Measurements from ENCODE around the gene PCDHGA5.
"Not testable (repeated sequence)": the region's sequence is repeated elsewhere in the genome, so short reads cannot be mapped to it uniquely, and the experiment has no call there.

Gene PCDHGA5

DNA sequence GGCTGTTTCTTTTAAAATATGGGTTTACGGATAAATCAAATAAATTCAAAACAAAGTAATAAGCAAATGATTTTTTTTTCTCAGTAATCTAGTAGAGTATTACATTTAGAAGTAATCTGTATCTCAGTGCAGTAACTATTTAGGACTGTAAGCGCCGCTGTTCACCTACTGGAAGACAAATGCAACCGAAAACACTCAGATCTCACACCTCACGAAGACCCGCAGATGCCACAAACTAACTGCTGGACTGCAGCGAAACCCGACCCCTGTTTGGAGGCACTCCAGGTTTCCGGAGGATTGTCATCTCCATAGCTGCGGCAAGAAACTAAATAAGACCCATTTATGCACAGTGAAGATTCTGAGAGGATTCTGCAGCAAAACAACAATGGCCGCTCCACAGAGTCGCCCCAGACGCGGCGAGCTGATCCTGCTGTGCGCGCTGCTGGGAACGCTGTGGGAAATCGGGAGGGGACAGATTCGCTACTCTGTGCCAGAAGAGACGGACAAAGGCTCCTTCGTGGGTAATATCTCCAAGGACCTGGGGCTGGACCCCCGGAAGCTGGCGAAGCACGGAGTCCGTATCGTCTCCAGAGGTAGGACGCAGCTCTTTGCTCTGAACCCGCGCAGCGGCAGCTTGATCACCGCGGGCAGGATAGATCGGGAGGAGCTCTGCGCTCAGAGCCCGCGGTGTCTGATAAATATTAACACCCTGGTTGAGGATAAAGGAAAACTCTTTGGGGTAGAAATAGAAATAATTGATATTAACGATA lies 28.7 kb downstream of the PCDHGA5 start, which contains the start of gene PCDHGA8:
Gene PCDHGA8, plus strand, starts transcription at position 205 of the 770 bp plus-strand sequence. Its CDS starts 181 bp downstream, at position 386.
- TF ChIP-seq TAF1 (IDR thresholded peaks at IDR 0.05; ENCODE audit: borderline replicate concordance, insufficient read depth, low read length) (no peak), SIN3A (IDR thresholded peaks at IDR 0.05; ENCODE audit: borderline replicate concordance, insufficient read depth, low read length) (no peak), FOXP2 (optimal IDR thresholded peaks at IDR 0.05; ENCODE audit: borderline replicate concordance, extremely low read depth, extremely low read length, insufficient read depth) (no peak), POLR2AphosphoS5 (IDR thresholded peaks at IDR 0.05; ENCODE audit: low read depth, low read length) (no peak)
- TF ChIP-seq, protein P1, sequence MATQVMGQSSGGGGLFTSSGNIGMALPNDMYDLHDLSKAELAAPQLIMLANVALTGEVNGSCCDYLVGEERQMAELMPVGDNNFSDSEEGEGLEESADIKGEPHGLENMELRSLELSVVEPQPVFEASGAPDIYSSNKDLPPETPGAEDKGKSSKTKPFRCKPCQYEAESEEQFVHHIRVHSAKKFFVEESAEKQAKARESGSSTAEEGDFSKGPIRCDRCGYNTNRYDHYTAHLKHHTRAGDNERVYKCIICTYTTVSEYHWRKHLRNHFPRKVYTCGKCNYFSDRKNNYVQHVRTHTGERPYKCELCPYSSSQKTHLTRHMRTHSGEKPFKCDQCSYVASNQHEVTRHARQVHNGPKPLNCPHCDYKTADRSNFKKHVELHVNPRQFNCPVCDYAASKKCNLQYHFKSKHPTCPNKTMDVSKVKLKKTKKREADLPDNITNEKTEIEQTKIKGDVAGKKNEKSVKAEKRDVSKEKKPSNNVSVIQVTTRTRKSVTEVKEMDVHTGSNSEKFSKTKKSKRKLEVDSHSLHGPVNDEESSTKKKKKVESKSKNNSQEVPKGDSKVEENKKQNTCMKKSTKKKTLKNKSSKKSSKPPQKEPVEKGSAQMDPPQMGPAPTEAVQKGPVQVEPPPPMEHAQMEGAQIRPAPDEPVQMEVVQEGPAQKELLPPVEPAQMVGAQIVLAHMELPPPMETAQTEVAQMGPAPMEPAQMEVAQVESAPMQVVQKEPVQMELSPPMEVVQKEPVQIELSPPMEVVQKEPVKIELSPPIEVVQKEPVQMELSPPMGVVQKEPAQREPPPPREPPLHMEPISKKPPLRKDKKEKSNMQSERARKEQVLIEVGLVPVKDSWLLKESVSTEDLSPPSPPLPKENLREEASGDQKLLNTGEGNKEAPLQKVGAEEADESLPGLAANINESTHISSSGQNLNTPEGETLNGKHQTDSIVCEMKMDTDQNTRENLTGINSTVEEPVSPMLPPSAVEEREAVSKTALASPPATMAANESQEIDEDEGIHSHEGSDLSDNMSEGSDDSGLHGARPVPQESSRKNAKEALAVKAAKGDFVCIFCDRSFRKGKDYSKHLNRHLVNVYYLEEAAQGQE (IDR thresholded peaks at IDR 0.05; ENCODE audit: insufficient read depth in 1 of 2, low read depth in 2 of 2, low read length in 2 of 2) = no peak

DNA sequence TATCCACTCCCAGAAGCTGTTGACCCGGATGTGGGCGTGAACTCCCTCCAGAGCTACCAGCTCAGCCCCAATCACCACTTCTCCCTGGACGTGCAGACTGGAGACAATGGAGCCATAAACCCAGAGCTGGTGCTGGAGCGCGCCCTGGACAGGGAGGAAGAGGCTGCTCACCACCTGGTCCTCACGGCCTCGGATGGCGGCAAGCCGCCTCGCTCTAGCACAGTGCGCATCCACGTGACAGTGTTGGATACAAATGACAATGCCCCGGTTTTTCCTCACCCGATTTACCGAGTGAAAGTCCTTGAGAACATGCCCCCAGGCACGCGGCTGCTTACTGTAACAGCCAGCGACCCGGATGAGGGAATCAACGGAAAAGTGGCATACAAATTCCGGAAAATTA lies 29.3 kb downstream of the PCDHGA5 start:
- no peak for TF ChIP-seq TAF1 (IDR thresholded peaks at IDR 0.05; ENCODE audit: borderline replicate concordance, insufficient read depth, low read length)
- TF ChIP-seq, protein P1 (IDR thresholded peaks at IDR 0.05; ENCODE audit: insufficient read depth in 1 of 2, low read depth in 2 of 2, low read length in 2 of 2) = no peak

DNA sequence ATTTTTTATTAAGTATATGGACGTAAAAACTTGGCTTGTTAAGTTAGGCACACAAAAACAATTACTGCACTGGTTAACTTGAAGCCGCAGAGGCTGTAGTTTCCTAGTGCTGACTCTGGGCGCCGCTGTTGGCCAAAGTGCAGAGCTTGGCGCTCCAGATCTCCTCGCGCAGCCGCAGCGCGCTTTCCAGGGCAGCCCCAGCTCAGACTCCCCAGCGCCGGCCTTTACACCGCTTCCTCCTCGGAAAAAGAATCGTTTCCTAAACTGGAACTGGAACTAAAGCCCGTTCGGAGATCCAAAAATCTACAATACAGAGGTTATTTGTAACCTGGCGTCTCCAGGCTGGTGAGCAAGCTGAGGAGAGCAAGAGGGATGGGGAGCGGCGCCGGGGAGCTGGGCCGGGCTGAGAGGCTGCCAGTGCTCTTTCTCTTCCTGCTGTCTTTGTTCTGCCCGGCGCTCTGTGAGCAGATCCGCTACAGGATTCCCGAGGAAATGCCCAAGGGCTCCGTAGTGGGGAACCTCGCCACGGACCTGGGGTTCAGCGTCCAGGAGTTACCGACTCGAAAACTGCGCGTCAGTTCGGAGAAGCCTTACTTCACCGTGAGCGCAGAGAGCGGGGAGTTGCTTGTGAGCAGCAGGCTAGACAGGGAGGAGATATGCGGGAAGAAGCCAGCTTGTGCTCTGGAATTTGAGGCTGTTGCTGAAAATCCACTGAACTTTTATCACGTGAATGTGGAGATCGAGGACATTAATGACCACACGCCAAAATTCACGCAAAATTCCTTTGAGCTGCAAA lies 34.0 kb downstream of the PCDHGA5 start, which contains the start of gene PCDHGB5:
Gene PCDHGB5, plus strand, starts transcription at position 192 of the 796 bp plus-strand sequence. Its CDS starts 181 bp downstream, at position 373.
- not testable (repeated sequence) for TF ChIP-seq SIN3A (IDR thresholded peaks at IDR 0.05; ENCODE audit: borderline replicate concordance, insufficient read depth, low read length); FOXP2 (optimal IDR thresholded peaks at IDR 0.05; ENCODE audit: borderline replicate concordance, extremely low read depth, extremely low read length, insufficient read depth)
- TF ChIP-seq, protein P1 (IDR thresholded peaks at IDR 0.05; ENCODE audit: insufficient read depth in 1 of 2, low read depth in 2 of 2, low read length in 2 of 2) = not testable (repeated sequence)

DNA sequence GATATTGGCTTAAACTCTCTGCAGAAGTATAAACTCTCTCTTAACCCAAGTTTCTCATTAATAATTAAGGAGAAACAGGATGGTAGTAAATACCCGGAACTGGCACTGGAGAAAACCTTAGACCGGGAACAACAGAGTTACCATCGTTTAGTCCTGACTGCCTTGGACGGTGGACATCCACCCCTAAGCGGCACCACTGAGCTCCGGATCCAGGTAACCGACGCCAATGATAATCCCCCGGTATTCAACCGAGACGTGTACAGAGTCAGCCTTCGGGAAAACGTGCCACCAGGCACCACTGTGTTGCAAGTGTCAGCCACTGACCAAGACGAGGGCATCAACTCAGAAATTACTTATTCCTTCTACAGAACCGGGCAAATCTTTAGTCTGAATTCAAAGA lies 34.6 kb downstream of the PCDHGA5 start:
- TF ChIP-seq SIN3A (IDR thresholded peaks at IDR 0.05; ENCODE audit: borderline replicate concordance, insufficient read depth, low read length) = no peak
- TF ChIP-seq, protein P1 (IDR thresholded peaks at IDR 0.05; ENCODE audit: insufficient read depth in 1 of 2, low read depth in 2 of 2, low read length in 2 of 2) = no peak
- TF ChIP-seq TAF1 (IDR thresholded peaks at IDR 0.05; ENCODE audit: borderline replicate concordance, insufficient read depth, low read length) = no peak
- TF ChIP-seq POLR2AphosphoS5 (IDR thresholded peaks at IDR 0.05; ENCODE audit: low read depth, low read length) = no peak
- no peak for TF ChIP-seq FOXP2 (optimal IDR thresholded peaks at IDR 0.05; ENCODE audit: borderline replicate concordance, extremely low read depth, extremely low read length, insufficient read depth)

Data from PFSK-1 (cell line).